Ishikawa (cell line): ENCODE results near the gene KBTBD12.

Experiments used
- CEBPB ChIP-seq: IDR thresholded peaks from 2 replicates; pipeline ENCODE4 v1.6.1; 2012
- CREB1 ChIP-seq: IDR thresholded peaks from 2 replicates; pipeline ENCODE4 v1.6.1; 2012; ENCODE audit warnings: low read depth
- EGR1 ChIP-seq: IDR thresholded peaks from 2 replicates; pipeline ENCODE4 v1.6.1; 2012
- EP300 ChIP-seq: IDR thresholded peaks from 2 replicates; pipeline ENCODE4 v1.6.1; 2012; ENCODE audit warnings: borderline replicate concordance
- FOXM1 ChIP-seq: IDR thresholded peaks from 2 replicates; pipeline ENCODE4 v1.6.1; 2012; ENCODE audit warnings: low read depth, borderline replicate concordance
- REST ChIP-seq: IDR thresholded peaks from 2 replicates; pipeline ENCODE4 v1.6.1; 2012; ENCODE audit warnings: low read depth, mild to moderate bottlenecking
- USF1 ChIP-seq: IDR thresholded peaks from 2 replicates; pipeline ENCODE4 v1.6.1; 2012
- YY1 ChIP-seq: IDR thresholded peaks from 2 replicates; pipeline ENCODE4 v1.6.1; 2012; ENCODE audit warnings: low read depth

GRCh38 chr3:127988770-127989557 is 73.9 kb downstream of the KBTBD12 start:
- TF ChIP-seq EGR1, result no peak
- TF ChIP-seq YY1, result no peak
- TF ChIP-seq REST, result no peak
- TF ChIP-seq USF1, result no peak
- no peak for TF ChIP-seq FOXM1
- TF ChIP-seq CEBPB, result no peak
- no peak for TF ChIP-seq EP300
- no peak for TF ChIP-seq CREB1
